NCI-H1417 treated with DMSO at 0.1 percent for 48 hours (cell line): ENCODE data around the gene TADA2A.
"Not testable (repeated sequence)": the region's sequence is repeated elsewhere in the genome, so short reads cannot be mapped to it uniquely, and the experiment has no call there.

Source experiments
- DNase-seq: peaks from one replicate; lab custom pipeline; 2025; lab: John Stamatoyannopoulos, UW

The TADA2A gene

GRCh38 chr17:37400505-37400904 lies 6.2 kb upstream of the TADA2A start:
- DNase-seq: no peak

GRCh38 chr17:37405522-37405921 lies 1.2 kb upstream of the TADA2A start:
- DNase-seq: not testable (repeated sequence)

GRCh38 chr17:37405955-37406634 lies 591 bp upstream of the TADA2A start:
- DNase-seq: no peak

- not testable (repeated sequence) for DNase-seq
Measured at GRCh38 chr17:37408145-37408479, 1.4 kb downstream of the TADA2A start.

GRCh38 chr17:37410357-37410756 lies 3.7 kb downstream of the TADA2A start:
- DNase-seq: no peak

- DNase-seq: no peak
Measured at GRCh38 chr17:37413875-37414519, 7.3 kb downstream of the TADA2A start.

GRCh38 chr17:37417852-37418251 lies 11.2 kb downstream of the TADA2A start:
- no peak for DNase-seq

- no peak for DNase-seq
Measured at GRCh38 chr17:37422971-37423625, 16.4 kb downstream of the TADA2A start.

- DNase-seq: no peak
Measured at GRCh38 chr17:37425268-37425667, 18.6 kb downstream of the TADA2A start.

- no peak for DNase-seq
Measured at GRCh38 chr17:37429039-37429438, 22.4 kb downstream of the TADA2A start.

- DNase-seq: no peak
Measured at GRCh38 chr17:37429453-37429852, 22.8 kb downstream of the TADA2A start.

- no peak for DNase-seq
Measured at GRCh38 chr17:37430051-37430627, 23.5 kb downstream of the TADA2A start.

GRCh38 chr17:37432671-37433070 lies 26.0 kb downstream of the TADA2A start:
- no peak for DNase-seq

GRCh38 chr17:37438141-37438540 lies 31.5 kb downstream of the TADA2A start:
- DNase-seq: no peak

- DNase-seq: no peak
Measured at GRCh38 chr17:37440424-37440823, 33.7 kb downstream of the TADA2A start.

- not testable (repeated sequence) for DNase-seq
Measured at GRCh38 chr17:37441369-37442014, 34.8 kb downstream of the TADA2A start.

- DNase-seq: no peak
Measured at GRCh38 chr17:37446027-37446426, 39.3 kb downstream of the TADA2A start.

GRCh38 chr17:37447641-37448040 lies 41.0 kb downstream of the TADA2A start:
- no peak for DNase-seq

GRCh38 chr17:37450112-37450511 lies 43.4 kb downstream of the TADA2A start:
- DNase-seq: no peak

- DNase-seq: not testable (repeated sequence)
Measured at GRCh38 chr17:37457801-37458200, 51.1 kb downstream of the TADA2A start.

GRCh38 chr17:37458805-37459204 lies 52.1 kb downstream of the TADA2A start:
- no peak for DNase-seq

GRCh38 chr17:37461668-37462067 lies 55.0 kb downstream of the TADA2A start:
- no peak for DNase-seq

GRCh38 chr17:37462492-37462891 lies 55.8 kb downstream of the TADA2A start:
- DNase-seq: no peak
